GM21576 (cell line): ENCODE measurements around the gene HSPBAP1.
"Not testable (repeated sequence)": the region's sequence is repeated elsewhere in the genome, so short reads cannot be mapped to it uniquely, and the experiment has no call there.

ENCODE experiments used
- ATAC-seq: cut with Tn5 transposase; IDR thresholded peaks from one replicate; pipeline ENCODE4 v1.9.1; 2021; ENCODE audit warnings: mild to moderate bottlenecking, moderate library complexity; ENCODE audit not compliant: unreplicated experiment

Gene HSPBAP1

DNA sequence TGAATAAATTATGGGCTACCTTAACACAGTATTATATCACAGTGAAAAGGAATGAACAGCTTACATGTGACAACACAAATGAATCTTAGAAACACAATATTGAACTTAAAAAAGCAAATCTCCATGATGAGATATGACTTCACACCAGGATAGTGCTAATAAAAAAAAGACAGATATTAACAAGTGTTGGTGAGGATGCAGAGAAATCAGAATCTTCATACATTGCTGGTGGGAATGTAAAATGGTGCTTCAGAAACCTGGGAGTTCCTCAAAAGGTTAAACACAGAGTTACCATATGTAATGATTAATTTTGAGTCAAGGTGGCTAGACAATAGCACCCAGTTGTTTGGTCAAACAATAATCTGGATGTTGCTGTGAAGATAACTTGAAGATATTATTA, 51.4 kb downstream of the HSPBAP1 start:
- ATAC-seq, result no peak

DNA sequence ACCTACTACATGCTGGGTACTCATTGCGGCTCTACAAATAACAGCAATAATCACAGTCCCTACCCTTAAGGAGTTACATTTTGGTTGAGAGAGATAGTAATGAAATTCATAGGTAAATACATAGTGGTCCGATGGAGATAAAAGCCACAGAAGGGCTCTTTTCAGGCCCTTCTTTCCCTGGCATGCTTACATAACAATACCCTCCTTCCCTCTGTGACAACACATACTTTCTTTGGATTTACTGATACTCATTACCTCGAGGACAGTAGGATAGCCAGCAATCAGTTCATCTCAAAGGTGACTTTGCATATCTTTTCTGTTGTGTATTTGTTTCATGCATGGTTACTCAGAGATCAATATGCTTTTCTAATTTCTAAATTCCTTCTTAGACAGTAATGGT, 54.5 kb downstream of the HSPBAP1 start:
- no peak for ATAC-seq

DNA sequence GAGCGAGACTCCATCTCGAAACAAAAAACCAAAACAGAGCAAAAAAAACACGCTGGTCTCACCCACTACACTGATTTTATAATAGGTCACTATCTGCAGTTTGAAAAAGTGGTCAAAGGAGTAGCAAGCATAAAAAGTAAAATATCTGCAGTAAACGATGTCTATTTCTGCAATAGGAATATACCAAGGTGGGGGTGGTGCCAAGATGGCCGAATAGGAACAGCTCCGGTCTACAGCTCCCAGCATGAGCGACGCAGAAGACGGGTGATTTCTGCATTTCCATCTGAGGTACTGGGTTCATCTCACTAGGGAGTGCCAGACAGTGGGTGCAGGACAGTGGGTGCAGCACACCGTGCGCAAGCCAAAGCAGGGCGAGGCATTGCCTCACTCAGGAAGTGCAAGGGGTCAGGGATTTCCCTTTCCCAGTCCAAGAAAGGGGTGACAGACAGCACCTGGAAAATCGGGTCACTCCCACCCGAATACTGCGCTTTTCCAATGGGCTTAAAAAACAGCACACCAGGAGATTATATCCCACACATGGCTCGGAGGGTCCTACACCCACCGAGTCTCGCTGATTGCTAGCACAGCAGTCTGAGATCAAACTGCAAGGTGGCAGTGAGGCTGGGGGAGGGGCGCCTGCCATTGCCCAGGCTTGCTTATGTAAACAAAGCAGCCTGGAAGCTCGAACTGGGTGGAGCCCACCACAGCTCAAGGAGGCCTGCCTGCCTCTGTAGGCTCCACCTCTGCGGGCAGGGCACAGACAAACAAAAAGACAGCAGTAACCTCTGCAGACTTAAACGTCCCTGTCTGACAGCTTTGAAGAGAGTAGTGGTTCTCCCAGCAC, 60.7 kb downstream of the HSPBAP1 start:
- ATAC-seq, result not testable (repeated sequence)

DNA sequence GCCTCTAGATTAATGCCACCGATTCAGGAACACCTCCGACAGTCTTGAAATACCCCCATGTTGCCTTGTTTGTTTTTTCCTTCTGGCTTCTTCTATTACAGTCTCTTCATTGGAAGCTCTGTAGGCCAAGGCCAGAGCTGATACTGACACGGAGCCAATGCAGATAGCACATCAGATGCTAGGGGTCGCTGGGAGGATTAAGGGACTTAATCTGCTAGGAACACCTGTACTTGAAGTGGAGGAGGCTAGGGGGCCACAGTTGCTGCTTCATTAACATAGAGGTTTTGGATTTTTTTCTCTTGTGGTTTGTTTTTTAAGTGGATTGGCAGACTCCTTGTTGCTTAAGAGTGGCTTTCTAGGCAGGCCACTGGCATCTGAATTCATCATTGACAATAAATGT, 63.4 kb downstream of the HSPBAP1 start:
- ATAC-seq, result no peak

DNA sequence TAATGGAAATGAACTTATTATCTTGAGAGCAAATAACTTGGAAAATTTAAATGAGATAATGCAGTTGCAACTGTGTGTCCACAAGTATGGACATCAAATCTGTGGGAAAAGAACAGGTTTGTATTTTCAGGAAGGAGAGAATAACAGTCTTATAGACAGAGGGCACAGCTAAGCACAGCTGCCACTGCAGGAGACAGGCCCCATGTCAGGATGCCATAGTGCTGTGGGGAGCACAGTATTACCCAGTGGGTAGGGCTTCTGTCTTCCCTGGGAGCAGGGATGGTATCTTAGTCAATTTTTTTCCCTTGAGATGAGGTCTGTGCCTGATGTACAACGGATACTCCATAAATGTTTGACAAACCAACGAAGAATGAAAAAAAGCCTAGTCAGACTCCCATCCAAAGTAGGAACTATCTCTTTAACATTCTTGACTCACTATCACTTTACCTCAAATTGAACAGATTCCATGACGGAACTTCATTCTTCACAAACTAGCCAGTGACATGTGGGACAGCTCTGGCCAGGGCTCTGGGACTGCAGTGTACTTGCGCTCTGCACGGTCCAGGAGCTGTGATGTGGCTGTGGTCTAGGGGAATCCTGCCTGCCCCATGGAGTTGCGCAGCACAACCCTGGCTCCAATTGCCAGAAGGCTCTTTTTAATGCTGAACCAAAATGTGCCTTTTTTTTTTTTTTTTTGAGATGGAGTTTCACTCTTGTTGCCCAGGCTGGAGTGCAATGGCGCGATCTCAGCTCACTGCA, 64.7 kb downstream of the HSPBAP1 start:
- no peak for ATAC-seq

DNA sequence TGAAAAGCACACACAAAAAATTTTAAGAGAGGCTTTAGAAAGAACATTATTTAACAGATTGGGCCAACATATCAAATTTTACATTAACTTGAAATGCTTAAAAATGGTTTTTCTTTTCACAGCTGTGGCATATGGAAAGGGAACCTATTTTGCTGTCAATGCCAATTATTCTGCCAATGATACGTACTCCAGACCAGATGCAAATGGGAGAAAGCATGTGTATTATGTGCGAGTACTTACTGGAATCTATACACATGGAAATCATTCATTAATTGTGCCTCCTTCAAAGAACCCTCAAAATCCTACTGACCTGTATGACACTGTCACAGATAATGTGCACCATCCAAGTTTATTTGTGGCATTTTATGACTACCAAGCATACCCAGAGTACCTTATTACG, 65.4 kb downstream of the HSPBAP1 start:
- no peak for ATAC-seq

DNA sequence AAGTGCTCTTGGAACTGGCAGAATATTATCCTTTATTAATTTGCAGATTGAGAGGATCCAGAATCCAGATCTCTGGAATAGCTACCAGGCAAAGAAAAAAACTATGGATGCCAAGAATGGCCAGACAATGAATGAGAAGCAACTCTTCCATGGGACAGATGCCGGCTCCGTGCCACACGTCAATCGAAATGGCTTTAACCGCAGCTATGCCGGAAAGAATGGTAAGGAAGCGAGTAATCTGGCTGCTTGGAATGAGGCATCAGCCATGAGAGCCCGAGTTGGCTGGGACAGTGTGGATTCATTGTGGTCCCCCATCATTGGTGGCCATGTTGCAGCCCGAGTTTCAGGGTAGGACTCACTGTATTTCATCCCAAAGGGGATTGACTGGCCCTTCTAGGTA, 65.9 kb downstream of the HSPBAP1 start:
- ATAC-seq, result no peak

DNA sequence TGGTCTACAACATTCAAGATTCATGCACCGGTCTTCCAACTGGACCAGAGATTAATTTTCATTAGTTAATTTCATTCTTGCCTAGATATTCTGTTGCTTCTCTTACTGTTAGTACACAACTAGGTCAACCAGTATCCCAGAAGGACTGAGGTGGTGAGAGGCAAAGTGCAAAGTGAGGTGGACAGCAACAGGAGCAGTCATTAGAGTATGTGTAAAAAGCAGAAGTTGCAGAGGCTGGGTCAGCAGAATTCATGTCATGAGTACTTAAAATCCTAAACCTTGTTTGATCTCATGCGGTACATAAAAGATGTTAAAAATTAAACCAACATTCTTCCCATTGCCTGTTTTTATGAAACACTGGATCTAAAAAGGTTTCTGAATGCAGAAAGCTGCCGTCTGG, 66.3 kb downstream of the HSPBAP1 start:
- ATAC-seq, result no peak

DNA sequence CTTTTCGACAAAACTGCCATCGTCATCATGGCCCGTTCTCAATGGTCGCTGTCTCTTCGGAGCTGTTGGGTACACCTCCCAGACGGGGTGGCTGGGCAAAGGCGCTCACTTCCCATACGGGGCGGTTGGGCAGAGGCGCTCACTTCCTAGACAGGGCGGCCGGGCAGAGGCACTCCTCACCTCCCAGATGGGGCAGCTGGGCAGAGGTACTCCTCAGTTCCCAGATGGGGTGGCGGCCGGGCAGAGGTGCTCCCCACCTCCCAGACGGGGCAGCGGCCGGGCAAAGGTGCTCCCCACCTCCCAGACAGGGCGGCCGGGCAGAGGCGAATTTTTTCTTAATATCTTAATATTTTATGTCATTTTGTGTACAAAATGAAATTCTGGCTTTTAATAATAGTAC, 68.5 kb downstream of the HSPBAP1 start:
- no peak for ATAC-seq

DNA sequence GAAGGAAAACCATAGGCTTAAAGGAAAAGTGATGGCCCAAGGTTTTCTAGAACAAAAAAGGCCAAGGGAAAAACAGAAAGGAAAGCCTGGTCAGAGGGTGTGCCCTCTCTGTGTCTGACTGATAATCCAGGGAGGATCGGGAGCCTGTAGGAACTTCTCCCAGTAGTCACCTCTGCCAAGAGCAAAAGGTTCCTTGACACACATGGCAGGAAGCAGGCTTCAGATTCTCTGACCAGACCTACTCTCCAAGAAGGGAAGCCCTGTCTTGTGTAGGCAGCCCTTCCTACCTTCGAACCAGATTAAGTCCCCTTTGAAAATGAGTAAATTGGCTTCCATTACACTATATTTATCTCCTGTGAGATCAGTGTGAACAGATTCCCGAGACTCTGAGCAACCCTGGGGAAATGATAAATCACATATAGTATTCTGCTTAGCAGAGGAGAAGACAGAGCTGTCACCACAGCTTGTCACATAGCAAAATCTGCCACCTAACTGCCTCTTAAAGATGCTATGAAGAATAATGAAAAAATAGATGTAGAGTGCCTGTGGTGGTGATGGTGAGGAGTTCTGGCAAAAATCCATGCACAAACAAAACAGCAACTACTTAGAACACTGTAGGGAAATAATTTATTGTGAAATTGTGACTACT, 74.2 kb downstream of the HSPBAP1 start:
- no peak for ATAC-seq

DNA sequence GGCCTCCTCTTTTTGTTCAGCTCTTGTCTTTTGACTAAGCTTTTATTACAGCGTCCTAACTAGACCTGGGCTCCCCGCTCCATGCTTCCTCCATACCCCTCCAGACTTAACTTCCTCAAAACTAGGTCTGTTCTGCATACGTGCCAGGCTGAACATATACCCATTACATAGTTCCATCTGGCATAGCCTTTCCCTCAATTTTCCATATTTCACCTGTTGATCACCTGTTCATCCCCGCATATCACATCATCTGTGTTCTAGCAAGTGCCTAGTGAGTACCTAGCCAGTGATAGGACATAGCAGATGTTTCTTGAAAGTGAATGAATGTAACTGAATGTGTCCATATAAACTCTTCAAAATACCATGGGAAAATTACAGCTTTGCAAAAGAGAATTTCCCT, 77.0 kb downstream of the HSPBAP1 start:
- no peak for ATAC-seq

DNA sequence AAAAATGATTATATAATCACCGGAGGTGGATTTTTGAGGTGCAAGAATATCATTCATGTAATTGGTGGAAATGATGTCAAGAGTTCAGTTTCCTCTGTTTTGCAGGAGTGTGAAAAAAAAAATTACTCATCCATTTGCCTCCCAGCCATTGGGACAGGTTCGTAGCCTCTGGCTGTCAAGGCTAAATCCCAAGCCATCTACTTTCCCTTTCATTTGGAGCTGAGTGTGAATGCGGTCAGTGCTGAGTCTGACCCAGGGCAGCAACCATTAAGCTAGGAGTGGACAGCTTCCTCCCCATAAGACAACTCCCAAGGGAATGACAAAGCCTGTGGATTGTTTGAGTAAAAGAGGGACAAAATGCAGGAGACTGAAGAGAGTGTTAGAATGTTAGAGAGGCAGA, 79.4 kb downstream of the HSPBAP1 start:
- ATAC-seq, result no peak

DNA sequence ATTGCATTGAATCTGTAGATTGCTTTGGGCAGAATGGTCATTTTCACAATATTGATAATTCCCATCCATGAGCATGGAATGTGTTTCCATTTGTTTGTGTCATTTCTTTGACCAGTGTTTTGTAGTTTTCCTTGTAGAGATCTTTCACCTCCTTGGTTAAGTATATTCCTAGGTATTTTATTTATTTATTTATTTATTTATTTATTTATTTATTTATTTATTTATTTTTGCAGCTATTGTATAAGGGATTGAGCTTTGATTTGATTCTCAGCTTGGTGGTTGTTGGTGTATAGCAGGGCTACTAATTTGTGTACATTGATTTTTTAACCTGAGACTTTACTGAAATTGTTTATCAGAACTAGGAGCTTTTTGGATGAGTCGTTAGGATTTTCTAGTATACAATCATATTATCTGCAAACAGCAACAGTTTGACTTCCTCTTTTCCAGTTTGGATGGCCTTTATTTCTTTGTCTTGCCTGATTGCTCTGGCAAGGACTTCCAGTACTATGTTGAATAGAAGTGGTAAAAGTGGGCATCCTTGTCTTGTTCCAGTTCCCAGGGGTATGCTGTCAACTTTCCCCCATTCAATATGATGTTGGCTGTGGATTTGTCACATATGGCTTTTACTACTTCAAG, 82.9 kb downstream of the HSPBAP1 start:
- ATAC-seq, result not testable (repeated sequence)

DNA sequence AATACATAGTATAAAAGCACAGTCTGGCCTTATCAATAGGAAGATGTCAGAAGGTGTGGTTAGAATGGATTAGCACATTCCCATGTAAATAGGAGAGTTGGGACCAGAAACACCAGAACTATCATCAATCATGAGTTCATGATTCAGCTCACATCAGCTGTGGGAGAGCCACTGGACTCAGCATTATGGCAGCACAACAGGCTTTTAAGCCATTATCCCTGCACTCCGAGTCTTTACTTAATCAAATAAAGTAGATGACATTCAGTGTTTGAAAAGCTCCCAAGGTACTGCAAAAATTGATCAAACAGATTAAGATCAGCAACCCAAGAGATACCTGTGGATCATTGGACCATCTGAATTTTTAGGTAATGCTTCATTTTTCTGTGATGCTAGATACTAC, 88.3 kb downstream of the HSPBAP1 start:
- no peak for ATAC-seq

DNA sequence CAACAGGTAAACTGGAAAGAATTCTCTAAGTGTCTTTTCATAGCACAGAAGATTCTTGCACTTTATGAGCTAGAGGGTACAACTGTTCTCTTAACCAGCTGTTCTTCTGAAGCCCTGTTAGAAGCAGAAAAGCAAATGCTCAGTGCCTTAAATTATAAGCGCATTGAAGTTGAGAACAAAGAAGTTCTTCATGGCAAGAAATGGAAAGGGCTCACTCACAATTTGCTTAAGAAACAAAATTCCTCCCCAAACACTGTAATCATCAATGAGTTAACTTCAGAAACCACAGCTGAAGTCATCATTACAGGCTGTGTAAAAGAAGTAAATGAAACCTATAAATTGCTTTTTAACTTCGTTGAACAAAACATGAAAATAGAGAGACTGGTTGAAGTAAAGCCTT, 93.4 kb downstream of the HSPBAP1 start:
- no peak for ATAC-seq

DNA sequence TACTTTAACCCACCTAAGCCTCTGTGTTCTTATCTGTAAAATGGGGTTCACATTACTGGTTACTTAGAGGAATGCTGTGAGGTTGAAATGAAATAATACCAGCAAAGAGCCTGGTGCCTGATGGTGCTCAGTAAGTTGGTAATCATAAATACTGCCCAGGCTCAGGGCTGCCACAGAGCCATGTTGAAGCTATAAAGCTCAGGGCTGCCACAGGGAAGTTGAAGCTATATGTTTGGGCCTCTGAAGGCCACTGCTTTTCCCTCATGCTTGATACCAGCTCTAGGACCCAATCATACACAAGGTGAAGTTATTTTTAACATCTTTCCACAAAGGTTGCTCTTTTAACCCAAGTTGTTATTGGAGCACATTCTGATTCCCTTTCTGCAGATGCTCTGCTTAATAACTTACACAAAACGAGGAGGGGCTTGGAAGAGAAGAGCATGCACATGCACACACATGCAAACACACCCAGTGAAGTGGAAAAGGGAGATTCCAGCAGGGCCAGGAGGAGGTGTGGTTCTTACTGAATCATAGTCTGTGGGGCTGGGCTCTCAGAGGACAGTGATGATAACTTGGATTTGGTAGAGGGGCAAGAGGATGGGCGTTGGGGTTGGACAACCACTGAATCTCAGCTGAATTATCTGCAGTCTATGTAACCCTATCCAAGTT, 95.5 kb downstream of the HSPBAP1 start:
- peak; percentile 58 for ATAC-seq

DNA sequence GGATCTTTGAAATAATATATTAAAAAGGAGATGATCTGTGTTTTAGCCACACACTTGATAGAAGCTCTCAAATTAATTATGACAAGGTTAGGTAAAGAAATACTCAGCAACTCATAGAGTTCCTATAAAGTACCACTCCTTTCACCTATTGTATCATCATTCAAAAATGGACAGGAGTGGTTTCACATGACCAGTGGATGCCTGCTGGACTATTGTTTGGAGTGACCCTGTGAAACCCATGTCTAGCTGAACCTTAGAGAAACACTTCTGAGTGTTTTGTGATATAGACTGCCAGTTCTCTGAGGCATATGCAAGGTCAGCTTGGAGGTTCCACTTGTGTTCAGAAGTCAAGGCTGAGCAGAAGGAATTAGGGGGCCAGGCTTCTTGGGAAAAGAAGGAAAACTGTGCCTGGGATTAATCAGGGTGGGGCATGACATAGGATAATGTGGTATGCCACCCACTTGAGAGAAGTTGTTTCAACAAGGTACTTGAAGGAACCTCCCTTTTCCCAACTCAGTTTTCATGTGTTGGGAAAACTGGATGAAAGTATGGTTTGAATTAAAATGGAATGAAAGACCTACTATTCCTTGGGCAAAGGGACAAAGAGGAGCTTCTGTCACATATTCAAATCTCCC, 97.6 kb downstream of the HSPBAP1 start:
- no peak for ATAC-seq

DNA sequence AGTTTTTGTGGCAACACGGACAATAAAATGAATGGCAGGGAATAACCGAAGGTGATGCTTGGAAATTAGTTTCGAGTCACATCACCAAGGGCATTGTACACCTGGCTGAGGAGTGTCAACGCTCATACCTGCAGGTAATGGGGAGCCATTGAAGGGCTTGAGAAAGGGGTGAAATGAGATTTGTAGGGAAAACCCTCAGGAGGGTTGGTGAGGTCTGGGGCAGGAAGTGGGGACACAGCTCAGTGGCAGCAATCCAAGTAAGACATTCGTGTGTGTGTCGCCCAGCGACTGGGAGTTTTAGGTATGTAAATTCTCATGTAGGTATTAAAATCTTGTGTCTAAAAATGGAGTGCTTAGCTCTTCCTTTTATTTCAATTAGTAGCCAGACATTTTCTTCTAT, 98.7 kb downstream of the HSPBAP1 start:
- no peak for ATAC-seq

DNA sequence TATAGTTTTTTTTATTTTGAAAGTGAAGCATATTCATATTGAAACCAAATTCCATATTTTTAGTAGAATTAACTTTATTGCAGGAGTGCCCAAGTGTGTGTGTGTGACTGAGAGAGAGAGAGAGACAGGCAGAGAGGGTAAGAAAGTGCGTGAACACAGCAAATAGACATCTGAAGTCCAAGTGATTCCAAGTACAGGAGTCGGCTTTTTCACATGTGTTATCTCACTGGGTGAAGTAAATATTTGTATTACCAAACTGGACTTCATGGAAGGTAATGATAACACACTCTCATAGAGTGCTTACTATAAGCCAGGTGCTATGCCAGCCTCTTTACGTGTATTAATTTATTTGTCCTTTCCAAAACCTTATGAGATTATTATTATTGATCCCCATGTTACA, 101.0 kb downstream of the HSPBAP1 start:
- ATAC-seq, result no peak

DNA sequence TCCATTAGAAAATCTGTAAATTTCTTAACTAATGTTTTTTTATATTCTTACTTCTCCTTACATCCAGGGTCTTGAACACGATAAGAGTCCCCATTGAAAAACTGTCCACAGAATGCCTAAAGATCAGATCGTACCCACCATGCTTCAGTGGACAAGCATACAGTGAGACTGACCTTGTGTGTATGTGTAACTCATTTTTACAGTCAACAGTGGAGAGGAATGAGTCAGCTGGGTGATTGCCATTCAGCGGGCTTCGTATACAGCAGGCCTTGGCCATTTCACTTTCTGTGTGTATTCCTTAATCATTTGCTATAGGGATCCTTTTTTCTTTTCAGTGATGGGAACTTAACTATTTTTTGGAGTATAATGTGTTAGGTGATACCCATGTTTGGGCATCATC, 102.4 kb downstream of the HSPBAP1 start:
- peak; percentile 56 for ATAC-seq
